Retina (tissue), 1 donor: Measurements from ENCODE around the gene DUSP1.
"Not testable (repeated sequence)": the region's sequence is repeated elsewhere in the genome, so short reads cannot be mapped to it uniquely, and the experiment has no call there.

Experiments used
- DNase-seq: peaks from one replicate; pipeline ENCODE4 v3.0.0-alpha.2; 2016

The DUSP1 gene, protein sequence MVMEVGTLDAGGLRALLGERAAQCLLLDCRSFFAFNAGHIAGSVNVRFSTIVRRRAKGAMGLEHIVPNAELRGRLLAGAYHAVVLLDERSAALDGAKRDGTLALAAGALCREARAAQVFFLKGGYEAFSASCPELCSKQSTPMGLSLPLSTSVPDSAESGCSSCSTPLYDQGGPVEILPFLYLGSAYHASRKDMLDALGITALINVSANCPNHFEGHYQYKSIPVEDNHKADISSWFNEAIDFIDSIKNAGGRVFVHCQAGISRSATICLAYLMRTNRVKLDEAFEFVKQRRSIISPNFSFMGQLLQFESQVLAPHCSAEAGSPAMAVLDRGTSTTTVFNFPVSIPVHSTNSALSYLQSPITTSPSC

GRCh38 chr5:172770675-172771438, at the start of gene DUSP1:
TSS of gene DUSP1 (minus strand) at chr5:172771195. CDS start at chr5:172770952, 243 bp downstream.
- peak; percentile 96 for DNase-seq

DNA sequence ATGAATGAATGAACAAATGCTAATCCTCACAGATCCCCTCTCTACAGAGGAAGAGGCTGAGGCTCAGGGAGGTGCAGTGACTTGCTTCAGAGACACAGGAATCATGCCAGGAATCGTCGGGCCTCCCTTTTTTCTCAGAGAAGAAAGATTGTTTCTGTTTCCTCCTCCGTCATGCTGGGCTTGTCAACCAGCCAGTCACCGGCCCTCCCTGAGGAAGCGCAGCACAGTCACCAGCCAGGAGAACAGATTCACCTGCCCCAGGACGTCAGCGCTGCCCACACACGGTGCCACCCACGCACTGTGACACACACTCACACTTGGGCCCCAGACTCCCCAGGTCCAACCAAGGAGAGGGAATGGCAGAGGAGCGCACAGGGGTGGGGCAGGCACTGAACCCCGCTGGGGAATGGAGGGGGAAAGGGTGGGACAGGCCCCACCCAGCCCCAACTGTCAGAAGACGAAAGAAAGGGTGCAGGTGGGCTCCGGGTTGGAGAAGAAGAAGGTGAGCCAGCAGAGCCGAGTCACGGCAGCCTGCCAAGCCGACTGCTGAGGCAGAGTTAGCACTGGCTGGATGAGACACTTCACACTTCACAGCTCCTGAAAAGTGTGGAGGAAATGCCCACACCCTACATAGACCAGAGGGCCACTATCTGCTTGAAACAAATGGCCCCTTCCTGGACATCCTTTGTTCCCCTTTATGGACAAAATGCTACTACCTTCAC, 49.2 kb upstream of the DUSP1 start:
- DNase-seq: no peak

DNA sequence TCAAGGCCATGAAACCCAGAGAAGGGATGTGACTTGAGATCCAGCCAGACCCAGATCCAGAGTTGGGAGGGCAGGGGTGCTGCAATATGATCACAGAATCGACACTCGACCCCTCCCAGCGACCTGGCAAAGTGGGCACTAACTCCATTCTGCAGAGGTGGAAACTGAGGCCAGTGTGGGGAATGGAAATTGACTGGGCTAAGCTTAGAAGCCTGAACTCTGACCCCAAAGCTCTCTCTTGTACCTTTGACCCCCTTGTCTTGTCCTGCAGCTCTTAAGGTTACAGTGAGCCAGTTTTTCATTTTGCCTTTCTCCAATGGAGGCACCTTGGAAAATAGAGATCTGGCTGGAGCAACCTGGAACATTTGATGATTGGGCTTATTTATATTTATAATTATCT, 48.6 kb upstream of the DUSP1 start:
- no peak for DNase-seq

DNA sequence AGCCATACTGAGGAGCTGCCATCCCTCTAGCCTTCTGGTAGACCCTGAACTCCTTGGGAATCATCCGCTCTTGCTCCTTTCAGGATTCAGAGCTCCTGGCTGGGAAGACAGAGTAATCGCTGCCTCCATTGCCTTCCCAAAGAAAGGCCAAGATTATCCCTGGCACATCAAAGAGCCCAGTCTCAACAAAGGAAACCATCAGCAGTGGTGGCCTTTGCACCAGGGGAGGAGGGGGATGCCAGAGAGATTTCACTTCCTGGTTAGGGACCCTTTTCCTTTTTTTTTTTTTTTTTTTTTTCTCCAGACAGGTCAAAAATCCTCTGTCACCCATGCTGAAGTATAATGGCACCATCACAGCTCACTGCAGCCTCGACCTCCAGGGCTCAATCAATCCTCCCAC, 47.1 kb upstream of the DUSP1 start:
- DNase-seq: no peak

- no peak for DNase-seq
Observed at GRCh38 chr5:172817664-172818063, 46.7 kb upstream of the DUSP1 start.

DNA sequence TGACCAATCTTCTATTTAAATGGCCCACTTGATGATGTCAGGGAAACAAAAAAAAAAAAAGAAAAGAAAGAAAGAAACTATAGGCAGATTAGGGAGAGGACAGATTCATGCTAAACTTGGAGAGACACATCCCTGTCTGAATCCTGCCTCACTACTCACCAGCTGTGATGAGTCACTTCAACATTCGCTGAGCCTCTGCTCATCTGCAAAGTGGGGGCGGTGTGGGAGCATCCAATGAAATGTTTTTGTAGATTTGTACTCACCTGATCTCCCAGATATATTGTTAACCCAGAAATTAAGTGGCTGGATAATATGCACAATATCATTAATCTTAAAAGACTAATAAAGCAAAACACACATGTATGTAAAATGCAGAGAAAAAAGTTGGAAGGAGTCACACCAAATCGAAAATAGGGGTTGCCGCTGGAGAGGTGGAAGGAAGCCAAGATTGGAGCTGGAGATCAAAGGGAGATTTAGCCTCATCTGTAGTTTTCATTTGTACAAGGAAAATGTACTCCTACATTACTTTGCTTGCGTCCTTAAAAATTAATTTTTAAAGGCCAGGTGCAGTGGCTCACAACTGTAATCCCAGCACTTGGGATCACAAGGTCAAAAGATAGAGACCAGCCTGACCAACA, 46.0 kb upstream of the DUSP1 start:
- no peak for DNase-seq

DNA sequence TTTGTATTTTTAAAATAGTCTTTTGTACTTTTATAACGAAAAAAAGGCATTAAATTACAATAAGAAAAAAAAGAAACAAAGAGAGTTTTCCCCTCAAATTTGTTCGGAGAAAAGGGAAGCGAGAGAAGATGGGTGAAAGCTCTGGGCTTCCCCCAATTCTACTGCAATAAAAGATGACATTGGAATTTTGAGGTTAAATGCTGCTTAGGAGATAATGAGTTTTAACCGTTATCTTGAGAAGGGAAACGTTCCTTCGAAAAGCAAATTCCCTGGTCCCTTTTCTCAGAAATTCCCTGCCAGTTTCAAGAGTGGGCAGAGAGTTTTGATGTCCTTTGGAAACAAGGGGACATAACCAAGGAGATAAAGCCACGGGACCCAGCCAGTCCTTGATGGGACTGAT, 44.6 kb upstream of the DUSP1 start:
- DNase-seq: no peak

GRCh38 chr5:172810996-172811395, 40.0 kb upstream of the DUSP1 start:
- not testable (repeated sequence) for DNase-seq

DNA sequence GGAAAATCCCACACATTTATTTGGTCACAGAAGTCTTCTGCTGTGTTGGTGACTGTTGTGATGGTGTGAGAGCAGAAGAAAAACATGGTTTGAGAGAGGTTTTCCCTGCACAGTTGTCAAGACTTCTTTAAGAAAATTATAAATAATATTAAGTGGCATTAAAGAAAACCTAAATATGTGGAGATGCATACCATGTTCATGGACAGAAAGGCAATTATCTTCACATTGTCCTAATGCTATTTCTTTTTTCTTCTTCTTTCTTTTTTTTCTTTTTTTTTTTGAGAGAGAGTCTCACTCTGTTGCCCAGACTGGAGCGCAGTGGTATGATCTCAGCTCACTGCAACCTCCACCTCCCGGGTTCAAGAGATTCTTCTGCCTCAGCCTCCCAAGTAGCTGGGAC, 38.8 kb upstream of the DUSP1 start:
- no peak for DNase-seq

DNA sequence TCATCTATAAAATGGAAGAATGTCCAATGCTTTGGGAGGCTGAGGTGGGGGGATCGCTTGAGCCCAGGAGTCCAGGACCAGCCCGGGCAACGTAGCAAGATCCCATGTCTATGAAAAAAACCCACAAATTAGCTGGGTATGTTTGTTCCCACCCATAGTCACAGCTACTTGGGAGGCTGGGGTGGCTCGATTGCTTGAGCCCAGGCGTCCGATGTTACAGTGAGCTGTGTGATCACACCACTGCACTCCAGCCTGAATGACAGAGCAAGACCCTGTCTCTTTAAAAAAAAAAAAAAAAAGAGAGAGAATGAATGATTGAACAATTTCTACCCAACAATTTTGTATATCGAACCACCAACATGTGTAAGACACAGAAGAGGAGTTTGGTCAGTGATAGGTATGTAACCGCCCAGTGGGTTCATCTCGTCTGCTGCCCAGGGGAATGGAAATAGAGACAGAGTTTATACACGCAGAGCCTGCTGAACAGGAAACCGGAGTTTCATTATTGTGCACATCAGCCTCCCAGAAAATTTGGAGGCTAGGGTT, 36.8 kb upstream of the DUSP1 start:
- DNase-seq: no peak

- DNase-seq: no peak
Observed at GRCh38 chr5:172806897-172807672, 36.1 kb upstream of the DUSP1 start.

DNA sequence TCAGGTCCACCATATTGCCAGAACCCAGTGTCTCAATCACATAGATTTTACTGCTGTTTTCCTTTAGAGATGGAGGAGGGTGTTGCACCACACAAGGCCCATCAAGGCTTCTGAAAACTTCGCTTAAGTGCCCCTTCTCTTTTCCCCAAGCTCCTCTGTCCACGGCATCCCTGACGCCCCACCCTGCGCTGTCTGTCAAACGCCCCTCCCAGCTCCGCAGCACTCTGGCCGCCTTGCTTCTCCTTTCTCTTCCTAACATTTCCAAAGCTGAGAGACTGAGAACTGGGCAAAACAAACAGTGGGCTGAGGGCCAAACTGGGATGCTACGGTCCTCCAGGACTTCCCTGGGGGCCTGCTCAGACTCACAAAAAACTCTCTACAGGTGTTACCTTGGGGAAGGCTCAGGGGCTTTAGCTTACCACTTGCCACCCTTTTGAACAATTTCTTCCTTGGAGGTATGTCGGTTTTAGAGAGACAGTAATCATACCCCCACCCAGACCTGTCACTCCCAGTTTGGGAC, 34.8 kb upstream of the DUSP1 start:
- DNase-seq: no peak

DNA sequence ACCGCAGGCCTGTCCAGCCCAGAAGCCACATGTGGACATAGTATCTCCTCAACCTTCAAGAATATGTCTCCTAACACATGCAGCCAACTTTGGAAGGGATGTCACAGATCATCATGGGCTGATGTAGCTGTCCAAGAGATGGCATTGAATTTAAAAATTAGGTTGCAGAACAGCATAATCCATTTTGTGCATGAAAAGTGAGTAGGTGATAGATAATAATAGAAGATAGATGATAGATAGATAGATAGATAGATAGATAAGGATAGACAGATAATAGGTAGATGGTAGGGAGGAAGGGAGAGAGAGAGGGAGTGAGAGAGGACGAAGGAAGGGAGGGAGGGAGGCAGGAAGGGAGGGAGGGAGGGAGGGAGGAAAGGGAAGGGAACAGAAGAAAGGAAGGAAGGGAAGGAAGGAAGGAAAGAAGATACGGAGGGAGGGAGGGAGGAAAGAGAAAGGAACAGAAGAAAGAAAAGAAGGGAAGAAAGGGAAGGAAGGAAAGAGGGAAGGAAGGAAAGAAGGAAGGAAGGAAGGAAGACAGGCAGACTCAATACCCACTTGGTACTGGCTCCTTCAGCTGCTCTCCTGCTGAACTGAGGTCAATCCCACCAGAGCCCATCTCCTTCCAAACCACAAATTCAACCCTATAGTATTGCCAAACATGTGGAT, 34.2 kb upstream of the DUSP1 start:
- DNase-seq: no peak

DNA sequence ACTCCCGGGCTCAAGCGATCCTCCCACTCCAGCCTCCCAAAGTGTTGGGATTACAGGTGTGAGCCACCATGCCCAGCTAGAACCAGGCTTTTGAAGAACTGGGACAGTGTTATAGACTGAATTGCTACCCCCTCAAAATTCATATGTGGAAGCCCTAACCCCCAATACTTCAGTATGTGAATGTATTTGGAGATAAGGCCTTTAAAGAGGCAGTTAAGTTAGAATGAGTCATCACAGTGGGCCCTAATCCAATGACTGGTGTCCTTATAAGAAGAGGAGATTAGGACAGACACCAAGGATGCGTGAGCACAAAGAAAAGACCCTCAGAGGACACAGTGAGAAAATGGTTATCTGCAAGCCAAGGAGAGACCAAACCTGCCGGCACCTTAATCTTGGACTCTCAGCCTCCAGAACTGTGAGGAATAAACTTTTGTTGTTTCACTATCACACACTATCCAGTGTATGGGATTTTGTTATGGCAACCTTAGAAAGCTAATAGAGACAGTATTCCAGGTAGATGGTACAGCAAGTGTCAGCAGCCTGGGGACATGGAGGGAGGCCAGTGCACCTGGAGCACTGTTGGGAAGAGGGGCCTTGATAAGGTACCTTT, 31.7 kb upstream of the DUSP1 start:
- no peak for DNase-seq

GRCh38 chr5:172802112-172802511, 31.1 kb upstream of the DUSP1 start:
- DNase-seq: no peak

DNA sequence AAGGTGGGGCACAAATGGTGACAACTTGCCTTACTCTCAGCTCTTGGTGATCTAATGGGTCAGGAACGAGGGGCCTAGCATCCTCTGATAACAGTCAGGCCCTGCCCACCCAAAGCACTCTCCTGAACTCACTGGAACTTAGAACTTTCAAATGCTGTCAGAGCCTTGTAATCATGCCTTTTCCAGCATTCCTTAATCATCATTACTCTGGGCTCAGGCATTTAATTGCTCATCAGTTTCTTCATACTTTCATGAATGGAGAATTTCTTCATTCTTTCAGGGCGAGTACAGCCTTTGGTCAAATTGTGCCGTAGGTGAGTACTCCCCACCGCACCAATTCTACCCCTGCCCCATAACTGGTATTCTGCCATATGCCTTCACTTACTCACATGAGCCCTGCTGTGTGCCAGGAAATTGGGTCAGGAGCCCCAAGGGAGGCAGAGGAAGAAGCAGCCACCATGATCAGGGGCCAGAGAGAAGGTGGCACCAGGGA, 30.2 kb upstream of the DUSP1 start:
- DNase-seq: no peak

GRCh38 chr5:172800088-172800551, 29.1 kb upstream of the DUSP1 start:
- DNase-seq: no peak

DNA sequence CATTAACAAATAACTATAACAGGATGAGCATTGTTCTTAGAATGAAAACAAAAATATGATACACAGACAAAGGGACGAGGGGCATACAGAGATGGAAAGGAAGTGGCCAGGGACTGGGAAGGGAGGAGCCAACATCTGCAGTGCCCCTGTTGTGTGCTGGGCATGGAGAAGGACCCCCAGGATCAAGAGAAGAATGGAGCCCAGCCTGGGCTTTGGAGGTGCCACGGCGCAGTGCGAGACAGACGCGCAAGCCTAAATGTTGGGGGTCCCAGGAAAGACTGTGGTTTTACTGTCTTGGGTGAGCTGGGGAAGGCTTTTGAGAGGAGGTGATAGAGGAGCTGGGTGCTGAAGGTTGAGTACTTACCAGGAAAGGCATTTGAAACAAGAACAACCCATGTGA, 28.4 kb upstream of the DUSP1 start:
- DNase-seq: no peak

DNA sequence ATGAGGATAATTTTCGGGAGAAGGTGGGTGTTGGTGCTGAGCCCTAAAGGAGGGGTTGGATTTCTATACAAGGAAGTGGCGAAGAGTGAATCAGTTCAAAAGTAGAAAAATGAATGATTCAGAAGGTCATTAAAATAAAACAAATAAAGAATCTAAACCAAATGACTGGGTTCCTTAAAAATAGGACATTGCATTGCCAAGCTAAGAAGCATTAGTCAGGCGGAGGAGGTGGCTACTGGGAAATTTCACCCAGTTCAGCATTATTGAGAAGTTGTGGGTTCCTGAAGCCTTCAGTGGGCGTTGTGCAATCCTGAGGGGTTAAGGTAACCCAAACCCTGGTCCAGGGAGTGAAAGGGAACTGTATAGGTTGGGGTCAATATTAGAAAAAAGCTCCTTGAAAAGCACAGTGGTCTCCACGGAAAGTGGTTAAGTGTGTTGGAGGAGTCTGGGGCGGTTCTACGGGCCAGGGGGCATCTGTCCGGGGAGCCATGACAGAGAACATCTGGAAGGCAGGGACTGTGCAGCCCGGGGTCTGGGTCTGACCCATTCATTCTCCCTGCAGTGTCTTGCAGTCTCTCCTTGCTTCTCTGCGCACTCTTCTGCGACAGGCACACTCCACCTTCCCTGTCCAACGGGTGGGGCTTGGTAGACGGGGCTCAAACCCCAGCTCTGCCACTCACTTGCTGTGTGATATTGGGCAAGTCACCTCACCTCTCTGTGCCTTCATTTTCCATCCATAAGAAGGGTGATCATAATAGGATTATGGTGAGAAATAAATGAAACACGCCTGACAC, 27.6 kb upstream of the DUSP1 start:
- no peak for DNase-seq

DNA sequence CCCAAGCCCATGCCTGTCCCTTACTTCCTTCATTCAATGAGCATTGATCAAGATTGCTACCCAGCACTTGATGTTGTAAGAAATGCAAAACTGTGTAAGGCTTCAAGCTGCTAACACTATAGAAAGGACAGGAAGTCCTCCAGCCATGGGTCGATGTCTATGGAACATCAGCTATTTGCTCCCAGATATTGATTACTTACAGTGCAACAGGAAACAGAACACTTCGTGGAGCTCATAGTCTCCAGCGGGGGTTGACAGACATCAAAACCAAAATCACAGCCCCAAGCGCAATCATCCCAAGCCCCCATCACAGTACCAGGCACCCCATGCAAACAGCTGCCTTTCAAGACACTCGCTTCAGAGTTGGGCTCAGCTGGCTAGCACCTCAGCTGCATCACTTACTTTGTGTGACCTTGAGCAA, 26.8 kb upstream of the DUSP1 start:
- DNase-seq: no peak
